ENCODE results near the gene DNAI7.

DNAI7 gene, protein sequence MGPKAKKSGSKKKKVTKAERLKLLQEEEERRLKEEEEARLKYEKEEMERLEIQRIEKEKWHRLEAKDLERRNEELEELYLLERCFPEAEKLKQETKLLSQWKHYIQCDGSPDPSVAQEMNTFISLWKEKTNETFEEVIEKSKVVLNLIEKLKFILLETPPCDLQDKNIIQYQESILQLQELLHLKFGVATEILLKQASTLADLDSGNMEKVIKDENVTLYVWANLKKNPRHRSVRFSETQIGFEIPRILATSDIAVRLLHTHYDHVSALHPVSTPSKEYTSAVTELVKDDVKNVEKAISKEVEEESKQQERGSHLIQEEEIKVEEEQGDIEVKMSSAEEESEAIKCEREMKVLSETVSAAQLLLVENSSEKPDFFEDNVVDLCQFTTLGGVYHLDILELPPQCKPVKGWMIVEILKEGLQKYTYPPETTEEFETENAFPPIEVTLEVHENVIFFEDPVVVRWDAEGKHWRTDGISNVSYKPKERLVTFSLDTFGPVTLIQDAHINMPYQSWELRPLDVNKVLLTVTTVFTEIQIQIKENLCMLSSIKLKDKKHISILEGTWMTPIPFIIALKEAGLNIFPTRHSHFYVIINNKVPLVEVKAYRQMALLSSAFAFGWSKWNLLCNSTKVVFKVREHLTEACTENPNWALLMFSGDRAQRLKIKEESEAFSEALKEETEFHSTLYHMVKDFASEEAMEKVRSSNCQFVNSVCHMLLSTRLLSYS

GRCh38 chr12:25195056-25195971, at the start of gene DNAI7, which contains the start of gene ETFRF1:
TSS of gene DNAI7 (minus strand) at chr12:25195160. CDS start at chr12:25195078, 82 bp downstream.
TSS of gene ETFRF1 (plus strand) at chr12:25195237. CDS start at chr12:25203957, 8,720 bp downstream.
- peak; percentile 92 for DNase-seq

DNA sequence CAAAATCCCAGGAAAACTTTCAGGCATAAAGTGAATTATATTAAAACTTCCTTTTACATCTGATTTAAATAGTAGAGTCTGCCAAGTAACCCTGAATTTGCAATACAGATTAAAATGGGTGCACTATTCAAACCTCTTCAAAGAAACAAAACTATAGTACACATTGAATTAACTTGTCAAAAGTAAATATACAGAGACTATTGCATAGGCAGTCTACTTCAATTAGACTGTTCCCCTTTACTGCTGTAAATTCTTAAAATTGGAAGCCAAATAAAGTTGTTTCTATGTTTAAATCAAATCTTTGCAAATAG, 48.7 kb upstream of the DNAI7 start:
- DNase-seq, result no peak

- DNase-seq, result peak; percentile 31
Observed at GRCh38 chr12:25242981-25243679, 48.2 kb upstream of the DNAI7 start.

DNA sequence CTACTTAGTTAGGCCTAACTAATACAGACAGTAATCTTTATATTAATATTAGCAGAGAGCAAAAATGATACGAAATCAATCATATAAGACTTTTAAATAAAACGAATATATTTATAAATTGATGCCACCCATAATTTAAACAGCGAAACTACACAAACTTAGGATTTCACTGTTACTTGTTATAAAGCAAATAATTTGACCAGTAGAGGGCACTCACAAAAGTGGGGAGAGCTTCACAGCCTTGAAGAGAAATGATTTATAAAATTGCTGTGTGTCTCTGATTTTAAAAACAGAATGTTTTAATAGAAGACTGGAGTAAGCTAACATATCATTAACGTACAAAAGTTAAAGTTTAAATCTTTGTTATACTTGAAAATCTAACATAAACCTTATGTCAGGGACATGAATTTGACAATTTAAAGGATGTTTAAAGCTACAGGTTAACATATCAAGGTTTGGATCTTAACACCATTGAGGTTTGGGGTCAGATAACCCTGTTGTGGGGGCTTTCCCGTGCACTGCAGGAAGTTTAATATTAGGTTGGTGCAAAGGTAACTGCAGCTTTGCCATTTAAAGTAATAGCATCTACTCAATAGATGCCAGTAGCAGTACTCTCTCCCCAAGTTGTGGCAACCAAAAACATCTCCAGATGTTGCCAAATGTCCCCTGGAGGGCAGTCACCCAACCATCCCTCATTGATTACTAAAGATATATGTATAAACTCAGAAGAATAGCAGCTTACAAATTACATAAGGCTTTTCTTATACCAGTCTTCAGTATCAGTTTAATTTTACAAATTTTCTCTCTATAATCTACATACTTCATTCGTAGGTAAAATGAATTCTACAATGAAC, 46.4 kb upstream of the DNAI7 start:
- peak; percentile 61 for DNase-seq

DNA sequence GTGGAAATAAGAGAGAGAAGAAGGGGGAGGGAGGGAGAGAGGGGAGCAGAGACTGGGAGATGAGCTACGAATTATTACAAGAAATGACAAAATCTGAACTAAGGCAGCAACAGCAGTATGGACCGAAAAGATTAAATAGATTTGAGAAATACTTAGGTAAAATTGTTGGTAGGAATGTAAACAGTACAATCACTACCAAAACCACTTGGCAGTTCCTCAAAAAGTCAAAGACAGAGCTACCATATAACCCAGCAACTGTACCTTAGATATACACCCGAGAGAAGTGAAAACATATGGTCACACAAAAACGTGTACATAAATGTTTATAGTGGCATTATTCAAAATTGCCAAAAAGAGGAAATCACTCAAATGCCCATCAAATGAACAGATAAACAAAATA, 41.7 kb upstream of the DNAI7 start:
- peak; percentile 6 for DNase-seq

- peak; percentile 19 for DNase-seq
Observed at GRCh38 chr12:25236190-25236589, 41.2 kb upstream of the DNAI7 start.

GRCh38 chr12:25213338-25213737, 18.4 kb upstream of the DNAI7 start:
- DNase-seq, result no peak

GRCh38 chr12:25208554-25208953, 13.6 kb upstream of the DNAI7 start:
- no peak for DNase-seq

GRCh38 chr12:25207846-25208245, 12.9 kb upstream of the DNAI7 start:
- DNase-seq, result no peak

DNA sequence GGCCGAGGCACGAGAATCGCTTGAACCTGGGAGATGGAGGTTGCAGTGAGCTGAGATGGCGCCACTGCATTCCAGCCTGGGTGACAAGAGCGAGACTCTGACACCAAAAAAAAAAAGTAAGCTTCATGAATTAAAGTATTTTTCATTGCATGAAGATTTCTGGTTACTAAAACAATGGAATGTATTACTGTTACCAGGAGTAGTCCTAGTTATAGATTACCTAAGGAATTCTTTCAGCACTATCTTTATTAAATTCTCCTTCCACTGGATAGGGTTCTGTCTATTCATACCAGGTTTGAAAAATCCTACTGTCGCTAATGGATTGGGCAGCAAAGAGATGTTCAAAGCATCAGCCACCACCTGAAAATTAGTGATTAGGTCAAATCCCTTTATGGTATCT, 12.5 kb upstream of the DNAI7 start:
- DNase-seq, result no peak

DNA sequence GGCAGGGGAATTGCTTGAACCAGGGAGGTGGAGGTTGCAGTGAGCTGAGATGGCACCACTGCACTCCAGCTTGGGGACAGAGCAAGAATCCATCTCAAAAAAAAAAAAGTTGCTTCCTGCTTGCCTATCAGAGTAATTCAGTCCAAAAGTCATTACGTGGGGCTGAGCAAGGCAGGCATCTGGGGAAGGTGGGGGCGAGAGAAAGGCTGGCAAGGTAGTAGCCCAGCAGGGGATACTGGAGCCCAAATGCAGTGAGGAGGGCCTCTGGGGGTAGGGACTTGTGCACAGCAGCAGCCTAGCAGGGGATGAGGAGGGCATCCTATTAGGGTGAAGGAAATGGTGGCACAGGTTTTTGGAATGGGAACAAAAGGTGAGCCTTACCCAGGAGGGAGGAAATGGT, 7.2 kb upstream of the DNAI7 start:
- no peak for DNase-seq

- peak; percentile 80 for DNase-seq
Observed at GRCh38 chr12:25200703-25201102, 5.7 kb upstream of the DNAI7 start.

- DNase-seq, result no peak
Observed at GRCh38 chr12:25197608-25198007, 2.6 kb upstream of the DNAI7 start.

DNA sequence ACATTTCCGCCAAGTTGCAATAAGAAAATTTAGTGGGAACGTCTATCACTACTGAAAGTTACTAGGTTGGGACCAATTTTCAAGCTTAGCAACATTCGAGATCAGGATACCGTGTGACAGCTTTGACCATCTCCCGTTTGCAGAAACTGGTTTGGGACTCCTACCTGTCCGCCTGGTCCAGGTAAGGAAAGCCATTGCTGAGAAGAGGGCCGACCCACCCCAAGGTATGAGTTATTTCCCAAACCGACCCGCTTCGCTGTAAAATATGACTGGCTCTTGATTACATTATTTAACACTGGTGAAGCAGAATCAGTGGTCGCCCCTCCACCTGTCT, 271 bp downstream of the DNAI7 start:
- DNase-seq, result no peak

DNA sequence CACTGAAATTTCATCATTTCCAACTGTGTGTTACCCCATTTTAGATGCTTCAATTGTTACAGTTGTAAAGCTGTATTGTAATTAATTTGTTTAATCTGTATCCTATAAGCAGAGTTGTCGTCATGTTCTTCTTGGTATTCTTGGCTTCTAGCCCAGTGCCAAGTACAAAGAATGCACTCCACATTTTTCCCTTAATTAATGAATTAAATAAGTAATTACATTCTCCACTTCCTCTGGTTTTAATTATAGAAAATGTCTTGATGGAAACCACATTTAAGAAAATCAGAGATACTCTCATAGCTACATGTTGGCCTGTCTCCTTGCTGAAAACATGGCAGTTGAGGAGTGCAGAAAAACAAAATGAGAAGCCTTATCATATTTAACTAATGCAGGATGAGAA, 746 bp downstream of the DNAI7 start:
- peak; percentile 51 for DNase-seq

- no peak for DNase-seq
Observed at GRCh38 chr12:25190793-25191192, 4.2 kb downstream of the DNAI7 start.

GRCh38 chr12:25189656-25190055, 5.3 kb downstream of the DNAI7 start:
- no peak for DNase-seq

- DNase-seq, result peak; percentile 96
Observed at GRCh38 chr12:25187781-25188180, 7.2 kb downstream of the DNAI7 start.

DNA sequence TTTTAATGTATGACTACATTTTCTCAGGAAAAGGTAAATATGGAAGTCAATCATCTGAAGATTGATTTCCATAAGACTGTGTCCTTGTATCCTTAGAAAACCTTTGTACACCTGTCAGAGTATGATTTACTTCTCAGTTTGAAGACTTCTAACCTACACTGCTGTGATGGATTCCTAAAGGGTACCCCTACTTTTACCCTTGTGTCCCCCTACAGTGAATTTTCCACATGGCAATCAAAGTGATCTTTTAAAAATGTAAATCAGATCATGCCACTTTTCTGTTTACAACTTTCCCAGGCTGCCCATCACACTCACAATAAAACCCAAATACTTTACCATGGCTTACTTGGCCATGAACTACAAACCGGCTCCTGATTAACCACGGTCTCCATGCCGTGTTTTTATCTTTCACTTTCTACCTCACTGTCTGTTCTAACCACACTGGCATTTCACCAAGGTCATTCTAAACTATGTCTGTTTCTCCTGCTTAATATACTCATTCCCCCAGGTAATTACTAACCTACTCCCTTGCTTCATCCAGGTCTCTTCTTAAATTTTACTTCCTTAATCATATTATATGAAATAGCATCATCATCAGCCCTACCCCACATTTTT, 8.1 kb downstream of the DNAI7 start:
- peak; percentile 51 for DNase-seq

DNA sequence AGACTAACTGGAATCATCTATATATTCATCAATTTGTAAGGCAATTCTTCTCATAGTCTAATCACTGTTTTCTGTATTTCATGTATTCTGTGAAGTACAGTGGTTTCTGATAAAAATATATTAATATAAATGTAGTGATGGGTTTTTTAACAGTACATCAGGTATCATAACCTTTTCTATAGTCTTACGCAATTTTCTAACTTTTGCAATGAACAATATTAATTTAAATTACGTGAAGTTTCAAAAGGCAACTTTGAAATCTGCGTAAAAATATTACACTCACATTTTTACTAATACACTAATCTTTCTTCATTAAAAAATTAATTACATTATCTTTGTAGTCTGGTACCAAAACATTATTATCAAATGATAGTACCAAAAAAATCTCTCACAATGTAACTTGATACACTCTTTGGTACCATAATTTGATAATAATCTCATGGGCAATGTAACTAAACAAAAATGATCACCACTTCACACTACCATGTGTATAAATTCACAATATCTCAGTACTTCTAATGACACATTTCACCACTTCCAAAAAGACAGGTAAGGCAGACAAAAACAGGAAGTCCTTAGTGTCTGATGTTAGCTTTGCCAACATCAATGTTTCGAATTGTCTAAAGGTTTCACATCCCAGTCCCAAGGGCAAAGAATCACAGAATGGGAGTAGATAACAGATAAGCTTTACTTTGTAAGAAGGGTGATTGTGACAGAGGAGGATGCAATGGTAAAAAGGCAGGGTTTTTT, 8.7 kb downstream of the DNAI7 start:
- DNase-seq, result no peak

- no peak for DNase-seq
Observed at GRCh38 chr12:25184132-25184531, 10.8 kb downstream of the DNAI7 start.

Data from fibroblast of upper back skin (primary cell).